NCI-H510A (cell line): ENCODE measurements around the gene EMX1.
"Not testable (repeated sequence)": the region's sequence is repeated elsewhere in the genome, so short reads cannot be mapped to it uniquely, and the experiment has no call there.

ENCODE experiments used
- DNase-seq: peaks from one replicate; lab custom pipeline; 2025; lab: John Stamatoyannopoulos, UW

EMX1 gene

DNA sequence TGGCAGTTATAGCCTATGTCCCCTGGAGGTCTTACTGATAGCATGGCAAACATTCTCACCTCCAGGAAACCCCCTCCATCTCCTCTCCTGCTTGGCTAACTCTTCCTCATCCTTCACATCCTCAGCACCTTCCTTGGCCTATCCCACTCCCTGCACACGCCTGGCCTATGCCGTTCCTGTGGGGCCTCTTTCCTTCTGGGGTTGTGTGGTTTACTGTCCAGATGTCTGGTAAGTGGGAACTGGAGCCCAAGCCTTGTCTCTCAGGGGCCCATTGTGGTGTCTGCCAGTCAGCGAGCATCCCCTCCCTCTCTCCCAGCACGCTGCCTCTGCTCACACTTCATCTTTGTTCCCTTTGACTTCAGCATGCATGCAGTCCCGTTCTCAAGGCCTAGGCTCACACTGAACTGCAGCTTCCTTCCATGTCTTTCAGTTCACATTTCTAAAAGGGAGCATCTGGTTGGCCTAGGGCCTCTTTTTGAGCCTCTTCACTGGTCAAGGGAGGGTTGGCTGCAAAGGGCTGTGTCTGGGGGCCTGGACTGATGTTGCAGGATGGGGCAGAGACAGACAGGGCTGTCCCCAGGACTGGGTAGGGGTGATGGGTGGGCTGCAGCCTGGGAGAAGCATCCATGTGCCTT is 17.0 kb upstream of the EMX1 start:
- DNase-seq = no peak

DNA sequence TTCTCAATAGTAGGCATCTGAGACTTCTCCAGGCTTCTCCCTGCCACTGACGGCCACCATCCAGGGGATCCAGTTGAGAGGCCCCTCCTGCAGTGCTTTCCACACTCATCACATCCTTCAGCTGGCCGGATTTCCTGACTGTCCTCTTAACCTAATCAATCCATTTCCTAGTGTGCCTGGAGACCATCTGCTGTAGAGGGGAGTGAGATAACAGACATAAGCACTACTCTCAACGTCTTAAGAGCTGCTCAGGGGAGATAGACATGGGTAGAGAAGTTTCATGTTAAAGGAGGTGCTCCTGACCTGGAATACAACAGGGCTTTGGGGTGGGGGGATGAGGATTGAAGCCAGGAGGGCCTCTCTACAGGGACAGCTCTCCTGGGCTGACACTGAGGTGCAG is 15.9 kb upstream of the EMX1 start:
- no peak for DNase-seq

- not testable (repeated sequence) for DNase-seq
Observed at GRCh38 chr2:72907369-72907768, 9.9 kb upstream of the EMX1 start.

DNA sequence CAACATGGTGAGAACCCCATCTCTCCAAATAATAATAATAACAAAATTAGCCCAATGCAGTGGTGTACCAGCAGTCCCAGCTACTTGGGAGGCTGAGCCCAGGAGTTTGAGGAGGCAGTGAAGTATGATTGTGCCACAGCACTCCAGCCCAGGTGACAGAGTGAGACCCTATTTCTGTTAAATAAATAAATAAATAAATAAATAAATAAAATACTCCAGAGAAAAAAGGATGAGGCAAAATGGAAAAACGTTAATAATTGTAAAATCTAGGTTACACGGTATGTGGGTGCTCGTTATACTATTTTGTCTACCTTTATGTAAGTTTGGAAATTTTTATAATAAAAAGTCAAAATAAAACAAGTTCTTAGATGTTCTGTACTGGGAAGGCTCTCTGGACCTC is 8.6 kb upstream of the EMX1 start:
- DNase-seq = no peak

GRCh38 chr2:72911256-72911655 is 6.1 kb upstream of the EMX1 start:
- no peak for DNase-seq

GRCh38 chr2:72913486-72914205 is 3.7 kb upstream of the EMX1 start:
- DNase-seq = no peak

- DNase-seq = no peak
Observed at GRCh38 chr2:72914206-72914559, 3.1 kb upstream of the EMX1 start.

- DNase-seq = no peak
Observed at GRCh38 chr2:72914589-72915319, 2.6 kb upstream of the EMX1 start.

- DNase-seq = no peak
Observed at GRCh38 chr2:72915320-72915906, 1.9 kb upstream of the EMX1 start.

DNA sequence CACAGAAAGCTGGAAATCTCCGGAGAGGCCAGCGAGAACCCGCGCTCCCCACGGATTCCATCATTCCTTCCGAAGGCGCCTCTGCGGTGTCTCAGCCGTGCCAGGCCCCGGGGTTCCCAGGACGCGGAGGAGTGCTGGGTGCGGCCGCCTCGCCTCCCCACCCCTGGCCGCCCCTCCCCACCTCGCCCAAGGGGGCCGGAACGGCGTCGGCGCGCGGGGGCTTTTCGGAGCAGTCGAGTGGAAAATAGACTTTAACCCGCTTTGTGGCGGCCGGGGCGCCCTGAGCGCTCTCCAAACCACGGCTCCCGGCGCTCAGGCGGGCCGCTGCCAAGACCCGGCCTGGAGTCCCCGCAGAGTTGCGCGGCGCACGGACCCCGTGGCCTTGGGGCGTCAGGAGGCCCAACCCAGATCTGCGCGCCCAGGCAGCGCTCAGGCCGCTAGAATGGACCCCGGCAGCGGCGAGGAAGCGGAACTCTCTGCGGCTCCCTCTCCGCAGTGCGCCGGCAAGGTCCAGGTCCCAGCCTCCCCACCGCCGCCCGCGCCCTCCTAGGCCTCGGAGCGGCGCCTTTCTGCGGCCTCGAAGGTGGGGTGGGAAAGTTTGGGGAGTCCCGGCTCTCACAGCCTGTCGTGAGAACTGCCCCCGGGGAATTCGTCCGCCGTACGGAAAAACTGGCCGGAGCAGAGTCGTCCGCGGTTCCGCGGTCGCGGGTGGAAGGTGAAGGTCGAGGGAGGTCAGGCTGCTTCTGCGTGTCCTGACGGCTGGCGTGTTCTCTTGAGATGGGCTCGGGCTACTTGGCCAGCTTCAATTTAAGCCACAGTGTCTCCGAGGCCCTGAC is 1.2 kb upstream of the EMX1 start:
- DNase-seq = peak; percentile 36

DNA sequence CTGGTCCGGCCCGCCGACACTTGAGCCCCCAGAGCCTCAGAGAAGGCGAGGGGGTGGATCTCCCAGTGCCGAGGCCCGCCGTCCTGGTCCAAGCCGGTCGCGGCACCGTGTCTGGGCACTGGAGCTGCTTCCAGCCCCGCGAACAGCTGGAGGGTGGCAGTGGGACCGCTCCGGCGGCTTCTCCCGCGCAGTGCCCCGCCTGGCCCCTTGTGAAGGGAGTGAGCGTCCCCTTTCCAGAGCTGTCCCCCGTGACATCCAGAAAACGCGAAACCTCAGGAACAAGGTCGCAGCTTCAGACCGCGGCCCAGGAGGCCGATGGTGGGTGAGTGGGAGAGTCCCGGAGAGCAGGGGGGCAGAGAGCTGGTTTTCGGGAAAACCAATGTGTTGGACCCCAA is 579 bp upstream of the EMX1 start:
- DNase-seq = no peak

GRCh38 chr2:72917877-72918553 is 696 bp downstream of the EMX1 start:
- DNase-seq = no peak

DNA sequence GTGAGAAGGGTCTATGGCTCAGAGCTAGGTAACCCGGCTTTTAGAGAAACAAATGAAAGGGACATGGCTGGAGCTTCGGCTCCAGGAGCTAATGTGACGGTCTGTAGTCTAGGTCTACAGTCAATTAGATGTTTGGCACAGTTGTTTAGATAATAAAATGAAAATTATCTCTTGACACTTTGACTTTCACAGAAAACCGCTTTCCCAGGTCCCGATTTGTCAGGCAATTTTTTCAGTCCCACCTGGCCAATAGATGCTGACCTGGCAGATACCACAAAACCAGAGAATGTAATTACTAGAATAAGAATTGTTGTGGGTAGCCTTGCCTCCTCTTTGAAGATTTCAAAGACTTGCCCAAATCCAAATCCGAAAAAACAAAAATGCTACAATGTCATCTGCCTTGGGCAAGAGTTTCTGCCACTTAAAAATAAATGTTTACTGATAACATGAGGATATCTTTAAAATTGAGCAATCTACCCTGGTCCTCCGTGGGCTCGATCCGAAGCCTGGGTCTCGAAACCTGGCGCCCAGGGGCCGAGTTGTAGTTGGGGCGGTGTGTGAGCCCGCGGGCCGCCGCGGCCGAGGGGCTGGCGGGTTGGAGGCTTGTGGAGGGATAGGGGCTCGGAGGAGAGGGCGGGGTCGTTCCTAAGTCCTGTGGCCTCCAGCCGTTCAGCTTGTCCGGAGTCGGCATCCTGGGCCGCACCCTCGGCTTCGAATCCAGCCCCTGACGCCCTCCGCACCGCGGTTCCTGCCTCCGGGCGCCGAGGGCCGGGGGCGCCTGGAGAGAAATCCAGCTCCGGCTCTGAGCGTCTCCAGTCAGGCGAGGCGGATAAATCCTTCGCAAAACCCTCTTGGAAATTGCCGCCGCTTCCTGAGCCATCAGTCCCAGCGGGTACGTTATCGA is 2.3 kb downstream of the EMX1 start:
- DNase-seq = no peak

GRCh38 chr2:72920318-72921087 is 3.2 kb downstream of the EMX1 start:
- no peak for DNase-seq

GRCh38 chr2:72921088-72921851 is 4.0 kb downstream of the EMX1 start:
- no peak for DNase-seq

DNA sequence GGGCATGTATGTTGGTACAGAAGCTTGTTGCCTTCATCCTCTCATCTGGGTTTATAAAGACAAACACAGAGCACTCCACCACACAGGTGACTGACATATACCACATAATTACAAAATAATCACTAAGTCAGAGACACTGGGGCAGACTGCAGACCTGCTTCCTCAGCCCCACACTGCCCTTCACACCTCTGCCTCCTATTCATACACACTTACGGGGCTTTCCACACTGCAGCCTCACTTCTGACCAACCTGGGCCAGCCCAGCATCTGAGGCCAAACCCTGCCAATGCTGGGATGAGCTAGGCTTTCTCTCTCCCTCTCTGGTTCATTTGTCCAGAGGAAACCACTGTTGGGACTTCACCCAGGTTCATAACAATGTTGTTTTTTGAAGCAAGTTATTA is 4.5 kb downstream of the EMX1 start:
- DNase-seq = no peak

- no peak for DNase-seq
Observed at GRCh38 chr2:72923833-72924352, 6.6 kb downstream of the EMX1 start.

DNA sequence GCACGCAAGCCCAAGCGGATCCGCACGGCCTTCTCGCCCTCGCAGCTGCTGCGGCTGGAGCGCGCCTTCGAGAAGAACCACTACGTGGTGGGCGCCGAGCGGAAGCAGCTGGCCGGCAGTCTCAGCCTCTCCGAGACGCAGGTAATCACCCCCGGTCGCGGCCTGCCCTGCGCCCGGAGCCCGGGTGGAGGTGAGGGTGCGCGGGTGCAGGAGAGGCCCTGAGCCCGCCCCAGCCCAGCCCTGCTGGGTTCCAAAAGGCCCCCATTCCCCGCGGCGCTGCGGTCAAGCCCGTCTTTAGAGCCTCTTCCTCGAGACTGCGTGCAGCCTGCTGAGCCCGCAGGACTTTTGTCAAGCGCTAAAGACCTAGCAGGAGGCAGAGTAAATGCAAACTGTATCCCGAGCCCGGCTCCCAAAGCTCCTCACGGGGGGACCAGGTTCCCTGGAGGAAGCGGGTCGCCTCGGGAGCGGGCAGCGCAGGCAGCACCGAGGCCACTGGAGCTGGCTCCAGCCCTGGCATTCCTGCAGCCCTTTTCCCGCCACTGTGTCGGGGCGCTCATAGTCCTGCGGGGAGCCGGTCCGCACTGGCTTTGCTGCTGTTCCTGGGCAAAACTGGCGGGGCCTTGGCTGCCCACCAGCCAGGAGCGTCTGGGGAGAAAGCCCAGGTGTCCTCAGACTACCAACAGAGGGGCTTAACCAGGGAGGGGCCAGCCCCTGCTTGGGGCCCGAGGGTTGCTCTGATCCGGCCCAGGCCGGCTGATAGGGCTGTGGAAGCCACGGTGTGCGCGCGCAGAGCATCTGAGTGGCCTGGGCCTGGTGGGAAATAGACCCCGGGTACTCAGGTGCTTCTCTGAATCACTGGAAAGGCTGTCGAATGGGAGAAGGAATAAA is 7.3 kb downstream of the EMX1 start:
- no peak for DNase-seq
